ENCODE measurements around the gene SFSWAP.

DNA sequence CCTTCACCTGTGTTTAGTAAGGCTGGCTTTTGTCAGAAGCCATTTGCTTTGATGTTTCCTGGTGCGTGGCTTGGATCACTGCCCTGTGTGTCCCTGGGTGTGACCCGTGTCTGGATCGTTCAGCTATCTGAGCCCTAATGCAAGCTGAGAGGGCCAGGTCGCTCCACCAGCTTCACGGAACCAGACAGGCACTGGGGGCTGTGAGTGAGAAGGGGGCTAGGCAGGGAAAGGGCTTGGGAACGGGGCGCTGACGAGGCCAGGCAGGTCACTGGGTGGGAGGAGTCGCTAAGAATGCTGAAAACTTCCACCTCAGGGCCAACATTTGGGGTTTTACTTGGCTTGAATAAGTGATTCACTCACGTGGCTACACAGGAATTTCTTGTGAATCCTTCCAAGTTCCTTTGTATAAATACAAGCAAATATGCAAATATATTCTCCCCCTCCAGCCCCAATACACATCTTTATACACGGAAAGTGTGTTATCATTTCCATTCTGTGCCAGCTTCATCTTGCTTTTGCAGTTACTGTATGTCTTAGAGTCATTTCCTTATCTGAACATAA is 93.2 kb downstream of the SFSWAP start:
- TF ChIP-seq, protein P1, sequence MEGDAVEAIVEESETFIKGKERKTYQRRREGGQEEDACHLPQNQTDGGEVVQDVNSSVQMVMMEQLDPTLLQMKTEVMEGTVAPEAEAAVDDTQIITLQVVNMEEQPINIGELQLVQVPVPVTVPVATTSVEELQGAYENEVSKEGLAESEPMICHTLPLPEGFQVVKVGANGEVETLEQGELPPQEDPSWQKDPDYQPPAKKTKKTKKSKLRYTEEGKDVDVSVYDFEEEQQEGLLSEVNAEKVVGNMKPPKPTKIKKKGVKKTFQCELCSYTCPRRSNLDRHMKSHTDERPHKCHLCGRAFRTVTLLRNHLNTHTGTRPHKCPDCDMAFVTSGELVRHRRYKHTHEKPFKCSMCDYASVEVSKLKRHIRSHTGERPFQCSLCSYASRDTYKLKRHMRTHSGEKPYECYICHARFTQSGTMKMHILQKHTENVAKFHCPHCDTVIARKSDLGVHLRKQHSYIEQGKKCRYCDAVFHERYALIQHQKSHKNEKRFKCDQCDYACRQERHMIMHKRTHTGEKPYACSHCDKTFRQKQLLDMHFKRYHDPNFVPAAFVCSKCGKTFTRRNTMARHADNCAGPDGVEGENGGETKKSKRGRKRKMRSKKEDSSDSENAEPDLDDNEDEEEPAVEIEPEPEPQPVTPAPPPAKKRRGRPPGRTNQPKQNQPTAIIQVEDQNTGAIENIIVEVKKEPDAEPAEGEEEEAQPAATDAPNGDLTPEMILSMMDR (IDR thresholded peaks at IDR 0.05 in 8 of 11, conservative IDR thresholded peaks at IDR 0.05 in 3 of 11) = no peak
- no peak for TF ChIP-seq POLR2A (IDR thresholded peaks at IDR 0.05)

Measured in spleen (tissue), 7 donors.